ENCODE data around the gene GXYLT1. TPM values are rescaled to one million over a fixed set of nuclear protein-coding genes. Genes with fewer than 3 reads are reported as not detected.

The GXYLT1 gene
- total and polyA plus RNA-seq, 2 of the 13 experiments (the other 11 are each of a cell fraction or from before 2014, with no cell fraction given): 7.8 to 17.0 TPM

- TF ChIP-seq ZBTB10 (CRISPR knock-in tag; IDR thresholded peaks at IDR 0.05; ENCODE audit: borderline replicate concordance): 0 out of 2 replicates have a peak, but pooled peaks have one; percentile 11
- no peak for TF ChIP-seq ZNF577 (CRISPR knock-in tag; IDR thresholded peaks at IDR 0.05; ENCODE audit: borderline replicate concordance, low read depth)
- TF ChIP-seq TEF (CRISPR knock-in tag; IDR thresholded peaks at IDR 0.05): no peak
- peak; percentile 84 for TF ChIP-seq POGK (CRISPR knock-in tag; conservative IDR thresholded peaks at IDR 0.05)
- no peak for TF ChIP-seq MTF2 (CRISPR knock-in tag; IDR thresholded peaks at IDR 0.05; ENCODE audit: borderline replicate concordance)
- TF ChIP-seq GLMP (CRISPR knock-in tag; IDR thresholded peaks at IDR 0.05; ENCODE audit: borderline replicate concordance): no peak
- no peak for TF ChIP-seq ZC3H4 (CRISPR knock-in tag; IDR thresholded peaks at IDR 0.05; ENCODE audit: borderline replicate concordance)
- no peak for TF ChIP-seq ZSCAN22 (CRISPR knock-in tag; IDR thresholded peaks at IDR 0.05)
- TF ChIP-seq RARA (CRISPR knock-in tag; IDR thresholded peaks at IDR 0.05): peak; percentile 74
- TF ChIP-seq ZBTB14 (CRISPR knock-in tag; IDR thresholded peaks at IDR 0.05): peak; percentile 76
- peak; percentile 38; the same call in 1 of the 2 replicates for TF ChIP-seq KLF11 (CRISPR knock-in tag; IDR thresholded peaks at IDR 0.05)
- no peak for TF ChIP-seq RELA (CRISPR knock-in tag; IDR thresholded peaks at IDR 0.05)
- TF ChIP-seq YEATS2 (CRISPR knock-in tag; IDR thresholded peaks at IDR 0.05; ENCODE audit: borderline replicate concordance): peak; percentile 63; the same call in 1 of the 2 replicates
- 0 out of 2 replicates have a peak, but pooled peaks have one; percentile 58 for TF ChIP-seq ZNF672 (CRISPR knock-in tag; IDR thresholded peaks at IDR 0.05)
- peak; percentile 98 for TF ChIP-seq HNRNPLL (IDR thresholded peaks at IDR 0.05; ENCODE audit: low read depth, low read length, poor library complexity, severe bottlenecking)
- TF ChIP-seq DDIT3 (CRISPR knock-in tag; IDR thresholded peaks at IDR 0.05): no peak
- no peak for TF ChIP-seq SP140L (CRISPR knock-in tag; IDR thresholded peaks at IDR 0.05; ENCODE audit: borderline replicate concordance)
- TF ChIP-seq DPF2 (CRISPR knock-in tag; IDR thresholded peaks at IDR 0.05; ENCODE audit: borderline replicate concordance, low read depth): no peak
- no peak for TF ChIP-seq NFE2L2 (IDR thresholded peaks at IDR 0.05; ENCODE audit: low read length)
- TF ChIP-seq ARID2 (CRISPR knock-in tag; IDR thresholded peaks at IDR 0.05; ENCODE audit: borderline replicate concordance): no peak
- TF ChIP-seq ZNF136 (CRISPR knock-in tag; IDR thresholded peaks at IDR 0.05; ENCODE audit: low read depth): peak; percentile 91; the same call in 1 of the 2 replicates
These were observed at the start of gene GXYLT1 (continued) for GRCh38 chr12:42144408-42145196.

Measured in HepG2 (cell line).